HG02970 (cell line): Measurements from ENCODE around the gene MFRP.

Experiments used
- ATAC-seq: cut with Tn5 transposase; IDR thresholded peaks from one replicate; pipeline ENCODE4 v1.9.1; 2021; ENCODE audit warnings: mild to moderate bottlenecking, moderate library complexity, moderate number of reproducible peaks; ENCODE audit not compliant: unreplicated experiment, low FRiP score

Gene MFRP

GRCh38 chr11:119373059-119373920, 26.8 kb upstream of the MFRP start:
- no peak for ATAC-seq

GRCh38 chr11:119372260-119373058, 26.0 kb upstream of the MFRP start:
- no peak for ATAC-seq

- ATAC-seq, result no peak
Observed at GRCh38 chr11:119371778-119372182, 25.3 kb upstream of the MFRP start.

- ATAC-seq, result no peak
Observed at GRCh38 chr11:119371067-119371601, 24.6 kb upstream of the MFRP start.

GRCh38 chr11:119370486-119371046, 24.1 kb upstream of the MFRP start:
- no peak for ATAC-seq

GRCh38 chr11:119369132-119369925, 22.8 kb upstream of the MFRP start:
- no peak for ATAC-seq

GRCh38 chr11:119368121-119369034, 21.9 kb upstream of the MFRP start:
- ATAC-seq, result no peak

- no peak for ATAC-seq
Observed at GRCh38 chr11:119367661-119368120, 21.2 kb upstream of the MFRP start.

- ATAC-seq, result no peak
Observed at GRCh38 chr11:119366690-119367620, 20.4 kb upstream of the MFRP start.

GRCh38 chr11:119365071-119365591, 18.6 kb upstream of the MFRP start:
- ATAC-seq, result no peak

- no peak for ATAC-seq
Observed at GRCh38 chr11:119363851-119364590, 17.5 kb upstream of the MFRP start.

GRCh38 chr11:119363081-119363850, 16.8 kb upstream of the MFRP start:
- no peak for ATAC-seq

GRCh38 chr11:119362741-119363080, 16.2 kb upstream of the MFRP start:
- ATAC-seq, result no peak

- no peak for ATAC-seq
Observed at GRCh38 chr11:119361941-119362725, 15.6 kb upstream of the MFRP start.

- no peak for ATAC-seq
Observed at GRCh38 chr11:119361056-119361787, 14.7 kb upstream of the MFRP start.
